Psoas muscle (tissue), 8 donors: ENCODE measurements around the gene COL13A1. TPM values are rescaled to one million over a fixed set of nuclear protein-coding genes. Genes with fewer than 3 reads are reported as not detected.

ENCODE experiments used
- ATAC-seq, 4 donors: fragments of 200-7000 bp; cut with Tn5 transposase; one replicate each; pipeline ENCODE4 v1.9.1; 2020; ENCODE audit warnings: moderate library complexity in 3 of 4, mild to moderate bottlenecking in 2 of 4
- DNase-seq, 2 donors: peaks; one replicate each; pipeline ENCODE4 v3.0.0-alpha.2; 2020
- H3K27ac ChIP-seq: fragments of 200-600 bp; one replicate; pipeline ENCODE4 v1.8.0; 2022
- H3K27me3 ChIP-seq, 3 donors: fragments of 200-600 bp in 1 of 3; one replicate each; pipeline versions ENCODE4 v1.6.1 to v1.8.0; 2013 to 2022; ENCODE audit warnings: low read length in 2 of 3, mild to moderate bottlenecking in 2 of 3, moderate library complexity in 1 of 3; ENCODE audit not compliant: insufficient read depth in 3 of 3
- H3K36me3 ChIP-seq, 2 donors: fragments of 200-600 bp in 1 of 2; one replicate each; pipeline versions ENCODE4 v1.6.1 to v1.8.0; 2013 to 2022; ENCODE audit warnings: low read depth in 1 of 2, mild to moderate bottlenecking in 1 of 2, moderate library complexity in 1 of 2; ENCODE audit not compliant: insufficient read depth in 1 of 2
- H3K4me1 ChIP-seq: fragments of 200-600 bp; one replicate; pipeline ENCODE4 v1.8.0; 2022
- H3K4me3 ChIP-seq: fragments of 200-600 bp; one replicate; pipeline ENCODE4 v1.8.0; 2022; ENCODE audit warnings: mild to moderate bottlenecking
- H3K9me3 ChIP-seq: fragments of 200-600 bp; one replicate; pipeline ENCODE4 v1.8.0; 2022
- WGBS, 3 donors: extraction: QIAGEN DNeasy Blood & Tissue Kit; methylation state at CpG; one replicate each; pipeline versions ENCODE4 v1.1.6 to v1.1.7; 2013; 5-methylcytosine and 5-hydroxymethylcytosine counted together
- intact Hi-C, 2 donors: fragments of 100-400 bp; cut with DNase I; formaldehyde crosslinking; loops; one replicate each; pipeline versions ENCODE4 v1.11.0 to v1.14.2; 2022
- polyA plus RNA-seq, 3 donors: library from polyadenylated mRNA; stranded (reverse); fragments of 200-250 nt; gene quantifications; one replicate each; pipeline ENCODE4 v1.2.3, GENCODE V29; 2013
- total RNA-seq, 4 donors: library from RNA; stranded (reverse); fragmentation: NEBNext Ultra II Directional in 2 of 4; extraction: Animal tissue kit (Norgen Biotek cat#: 25700) in 2 of 4; gene quantifications; one replicate each; pipeline versions ENCODE4 v1.2.1 to v1.2.4, GENCODE V29; 2021 to 2023
- TF ChIP-seq, protein P1 (sequence below): fragments of 200-600 bp; IDR thresholded peaks from one replicate; pipeline ENCODE4 v1.8.0; 2022; ENCODE audit warnings: antibody characterized with exemption
- donor health status: healthy with polysubstance abuse.
- donor health status: DM: no; HTN: no; CAD: no; lungs with moderate emphysema.
- donor health status: Bipolar disorder and iron deficiency.
- donor health status: healthy.
- donor health status: DM: yes; HTN: yes; CAD: no.
- donor health status: DM: no; HTN: no; CAD: no.
- donor health status: DM: no; HTN: no; CAD: no.
- donor health status: DM: yes; HTN: yes; CAD: no.

The COL13A1 gene
- total and polyA plus RNA-seq, 7 donors, result 0.35 to 10.7 (median 2.6) TPM

DNA sequence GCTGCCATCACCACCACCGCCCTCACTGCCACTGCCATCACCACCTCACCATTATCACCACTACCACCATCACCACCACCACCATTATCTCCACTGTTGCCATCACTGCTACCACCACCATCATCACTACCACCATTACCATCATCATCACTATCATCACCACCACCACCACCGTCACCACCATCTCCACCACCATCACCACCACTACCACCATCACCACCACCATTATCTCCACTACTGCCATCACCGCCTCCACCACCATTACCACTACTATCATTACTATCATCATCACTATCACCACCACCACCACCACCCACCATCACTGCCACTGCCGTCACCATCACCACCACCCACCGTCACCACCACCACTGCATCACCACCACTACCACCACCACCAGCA is 9.9 kb upstream of the COL13A1 start:
- no peaks in the 10 kb centered on the region for H3K36me3 ChIP-seq
- WGBS, 3 donors, result 94 to 98% (median 97%) methylated on average over 5 of the region's 5 CpGs
- TF ChIP-seq, protein P1, sequence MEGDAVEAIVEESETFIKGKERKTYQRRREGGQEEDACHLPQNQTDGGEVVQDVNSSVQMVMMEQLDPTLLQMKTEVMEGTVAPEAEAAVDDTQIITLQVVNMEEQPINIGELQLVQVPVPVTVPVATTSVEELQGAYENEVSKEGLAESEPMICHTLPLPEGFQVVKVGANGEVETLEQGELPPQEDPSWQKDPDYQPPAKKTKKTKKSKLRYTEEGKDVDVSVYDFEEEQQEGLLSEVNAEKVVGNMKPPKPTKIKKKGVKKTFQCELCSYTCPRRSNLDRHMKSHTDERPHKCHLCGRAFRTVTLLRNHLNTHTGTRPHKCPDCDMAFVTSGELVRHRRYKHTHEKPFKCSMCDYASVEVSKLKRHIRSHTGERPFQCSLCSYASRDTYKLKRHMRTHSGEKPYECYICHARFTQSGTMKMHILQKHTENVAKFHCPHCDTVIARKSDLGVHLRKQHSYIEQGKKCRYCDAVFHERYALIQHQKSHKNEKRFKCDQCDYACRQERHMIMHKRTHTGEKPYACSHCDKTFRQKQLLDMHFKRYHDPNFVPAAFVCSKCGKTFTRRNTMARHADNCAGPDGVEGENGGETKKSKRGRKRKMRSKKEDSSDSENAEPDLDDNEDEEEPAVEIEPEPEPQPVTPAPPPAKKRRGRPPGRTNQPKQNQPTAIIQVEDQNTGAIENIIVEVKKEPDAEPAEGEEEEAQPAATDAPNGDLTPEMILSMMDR, result no peak
- DNase-seq (no peak), ATAC-seq (no peak)
- no peaks in the 10 kb centered on the region for H3K4me1 ChIP-seq
- peaks cover 8% of the 10 kb centered on the region for H3K9me3 ChIP-seq
- H3K27me3 ChIP-seq, result no peaks in the 10 kb centered on the region
- intact Hi-C loops, result no loop called here
- H3K27ac ChIP-seq, result no peak overlapping the region
- no peak overlapping the region for H3K4me3 ChIP-seq

DNA sequence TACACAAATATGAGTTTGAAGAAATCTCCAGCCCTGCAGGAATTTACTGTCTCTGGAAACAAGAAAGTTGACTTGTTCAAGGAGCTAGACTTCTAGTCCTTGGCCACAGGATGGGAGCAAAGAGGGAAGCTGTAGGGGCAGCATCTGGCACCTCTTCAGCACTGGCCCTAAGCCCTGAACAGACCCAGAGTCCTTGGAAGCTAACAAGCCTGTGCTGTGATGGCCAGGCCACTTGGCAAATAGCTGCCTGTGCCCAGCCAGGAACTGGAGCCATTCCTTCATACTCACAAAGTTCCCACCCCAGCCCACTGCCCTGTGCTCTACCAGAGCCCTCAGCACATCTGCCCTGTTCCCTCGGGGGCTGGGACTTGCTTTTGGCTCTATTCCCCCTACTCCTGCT is 9.4 kb upstream of the COL13A1 start:
- ATAC-seq, result no peak
- no peaks in the 10 kb centered on the region for H3K4me1 ChIP-seq
- intact Hi-C loops, result no loop called here
- no peaks in the 10 kb centered on the region for H3K36me3 ChIP-seq
- H3K27me3 ChIP-seq, result no peaks in the 10 kb centered on the region
- no peak for DNase-seq
- peaks cover 8% of the 10 kb centered on the region for H3K9me3 ChIP-seq
- TF ChIP-seq, protein P1, result no peak
- WGBS, 3 donors, result 14 to 29% (median 16%) methylated on average over 1 of the region's 1 CpG
- H3K27ac ChIP-seq, result no peak overlapping the region
- no peak overlapping the region for H3K4me3 ChIP-seq

DNA sequence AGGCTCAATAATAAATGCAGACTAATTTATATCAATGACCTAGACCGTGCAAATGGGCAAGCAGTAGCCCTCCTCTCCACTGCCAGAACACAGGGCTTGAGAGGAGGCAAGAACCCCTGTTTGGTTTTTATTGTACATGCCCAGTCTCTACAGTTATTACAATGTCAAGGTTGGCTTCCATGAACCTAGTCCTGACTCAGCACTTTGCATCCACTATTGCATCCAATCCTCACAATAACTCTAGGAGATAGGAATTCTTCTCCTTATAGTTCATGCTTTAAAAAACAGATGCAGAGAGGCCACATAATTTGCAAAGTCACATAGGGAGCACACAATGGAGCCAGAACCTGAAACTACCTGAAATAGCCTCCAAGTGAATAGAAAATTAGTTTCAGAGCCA is 7.0 kb upstream of the COL13A1 start:
- TF ChIP-seq, protein P1, result no peak
- Histone ChIP-seq H3K4me1 (no peaks in the 10 kb centered on the region), H3K36me3 (no peaks in the 10 kb centered on the region), H3K27me3 (no peaks in the 10 kb centered on the region), H3K27ac (no peak overlapping the region), H3K9me3 (peaks cover 8% of the 10 kb centered on the region), H3K4me3 (no peak overlapping the region)
- no peak for ATAC-seq
- WGBS, 3 donors, result 39 to 77% (median 75%) methylated on average over 1 of the region's 1 CpG
- DNase-seq, result no peak
- intact Hi-C loops, result no loop called here

DNA sequence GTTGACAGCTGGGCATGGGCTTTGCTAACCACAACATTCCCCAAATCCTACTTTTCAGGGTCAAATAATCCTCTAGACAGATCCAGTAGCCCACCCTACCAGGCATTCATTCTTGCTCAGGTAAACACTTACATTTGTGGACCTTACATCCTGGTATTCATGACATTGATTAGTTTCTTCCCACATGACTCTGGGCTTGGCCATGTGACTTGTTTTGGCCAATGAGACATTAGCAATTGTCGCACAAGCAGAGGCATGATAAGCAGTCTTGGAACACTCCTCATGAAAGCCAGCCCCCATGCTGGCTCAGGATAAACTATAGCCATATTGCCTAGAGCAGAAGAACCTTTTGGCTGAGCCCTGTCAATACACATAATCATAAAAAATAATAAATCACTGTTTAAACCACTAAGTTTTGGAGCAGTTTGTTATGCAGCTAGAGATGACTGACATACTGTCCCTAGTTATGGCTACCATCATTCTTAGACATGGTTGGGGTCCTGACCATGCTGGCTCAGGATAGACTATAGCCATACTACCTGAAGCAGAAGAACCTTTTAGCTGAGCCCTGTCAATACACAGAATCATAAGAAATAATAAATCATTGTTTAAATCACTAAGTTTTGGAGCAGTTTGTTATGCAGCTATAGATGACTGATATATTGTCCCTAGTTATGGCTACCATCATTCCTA is 6.3 kb upstream of the COL13A1 start:
- Histone ChIP-seq H3K9me3 (peaks cover 8% of the 10 kb centered on the region), H3K27ac (no peak overlapping the region), H3K36me3 (no peaks in the 10 kb centered on the region), H3K27me3 (no peaks in the 10 kb centered on the region), H3K4me3 (no peak overlapping the region), H3K4me1 (no peaks in the 10 kb centered on the region)
- 44 to 100% (median 97%) methylated on average over 1 of the region's 1 CpG for WGBS, 3 donors
- ATAC-seq (no peak), DNase-seq (no peak)
- TF ChIP-seq, protein P1, result no peak
- intact Hi-C loops, result no loop called here

DNA sequence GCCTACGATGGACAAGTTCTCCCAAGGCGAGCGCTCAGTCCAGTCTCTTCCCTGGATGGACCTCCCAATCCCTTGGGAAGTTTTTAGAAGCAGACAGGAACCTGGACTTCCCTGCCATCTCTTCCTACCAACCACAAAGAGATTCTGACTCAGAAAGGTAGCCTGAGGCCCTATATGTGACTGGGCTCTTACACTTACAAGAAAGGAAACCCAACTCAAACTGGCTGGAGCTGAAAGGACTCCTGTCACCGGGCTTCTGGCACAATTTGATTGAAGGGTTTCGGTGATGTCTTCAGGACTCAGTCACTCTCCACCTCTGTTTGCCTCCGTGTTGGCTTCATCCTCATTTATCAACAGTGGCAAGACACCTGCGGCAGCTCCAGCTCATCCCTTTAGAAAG is 3.7 kb upstream of the COL13A1 start:
- peaks cover 10% of the 10 kb centered on the region for H3K4me1 ChIP-seq
- DNase-seq (no peak), ATAC-seq (no peak)
- H3K36me3 ChIP-seq, result no peaks in the 10 kb centered on the region
- peaks cover 8% of the 10 kb centered on the region for H3K9me3 ChIP-seq
- H3K27ac ChIP-seq, result no peak overlapping the region
- H3K4me3 ChIP-seq, result no peak overlapping the region
- H3K27me3 ChIP-seq, result no peaks in the 10 kb centered on the region
- TF ChIP-seq, protein P1, result no peak
- WGBS, 3 donors, result 88 to 96% (median 89%) methylated on average over 7 of the region's 7 CpGs
- intact Hi-C loops, result no loop called here
